ENCODE results near the gene MTM1.

Gene MTM1

GRCh38 chrX:150649096-150649870, 80.9 kb downstream of the MTM1 start:
- no peak for DNase-seq (ENCODE audit: low read depth)
- no peak overlapping the region for H3K4me3 ChIP-seq (ENCODE audit: low read depth, low read length)
- TF ChIP-seq, protein P1, sequence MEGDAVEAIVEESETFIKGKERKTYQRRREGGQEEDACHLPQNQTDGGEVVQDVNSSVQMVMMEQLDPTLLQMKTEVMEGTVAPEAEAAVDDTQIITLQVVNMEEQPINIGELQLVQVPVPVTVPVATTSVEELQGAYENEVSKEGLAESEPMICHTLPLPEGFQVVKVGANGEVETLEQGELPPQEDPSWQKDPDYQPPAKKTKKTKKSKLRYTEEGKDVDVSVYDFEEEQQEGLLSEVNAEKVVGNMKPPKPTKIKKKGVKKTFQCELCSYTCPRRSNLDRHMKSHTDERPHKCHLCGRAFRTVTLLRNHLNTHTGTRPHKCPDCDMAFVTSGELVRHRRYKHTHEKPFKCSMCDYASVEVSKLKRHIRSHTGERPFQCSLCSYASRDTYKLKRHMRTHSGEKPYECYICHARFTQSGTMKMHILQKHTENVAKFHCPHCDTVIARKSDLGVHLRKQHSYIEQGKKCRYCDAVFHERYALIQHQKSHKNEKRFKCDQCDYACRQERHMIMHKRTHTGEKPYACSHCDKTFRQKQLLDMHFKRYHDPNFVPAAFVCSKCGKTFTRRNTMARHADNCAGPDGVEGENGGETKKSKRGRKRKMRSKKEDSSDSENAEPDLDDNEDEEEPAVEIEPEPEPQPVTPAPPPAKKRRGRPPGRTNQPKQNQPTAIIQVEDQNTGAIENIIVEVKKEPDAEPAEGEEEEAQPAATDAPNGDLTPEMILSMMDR (IDR thresholded peaks at IDR 0.05; ENCODE audit: control insufficient read depth, extremely low read depth, insufficient read depth) = no peak

GRCh38 chrX:150651906-150652305, 83.5 kb downstream of the MTM1 start:
- TF ChIP-seq, protein P1 (IDR thresholded peaks at IDR 0.05; ENCODE audit: control insufficient read depth, extremely low read depth, insufficient read depth) = no peak
- H3K4me3 ChIP-seq (ENCODE audit: low read depth, low read length) = no peak overlapping the region
- DNase-seq (ENCODE audit: low read depth) = no peak

DNA sequence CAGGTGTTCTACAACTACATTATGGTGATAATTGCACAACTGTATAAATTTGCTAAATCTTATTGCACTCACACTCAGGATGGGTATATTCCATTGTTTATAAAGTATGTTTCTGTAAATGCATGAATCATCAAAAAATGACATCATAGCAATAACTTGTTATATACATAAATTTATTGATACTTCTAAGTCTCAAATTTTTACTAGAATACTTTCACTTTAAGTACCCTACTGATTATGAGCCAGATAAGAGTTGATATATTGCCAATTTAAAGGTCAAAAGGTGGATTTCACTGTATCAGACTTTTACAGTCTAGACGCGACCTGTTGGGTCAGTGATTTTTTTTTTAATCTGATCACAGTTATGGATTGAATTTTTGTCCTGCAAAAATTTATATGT, 87.4 kb downstream of the MTM1 start:
- no peak overlapping the region for H3K4me3 ChIP-seq (ENCODE audit: low read depth, low read length)
- TF ChIP-seq, protein P1 (IDR thresholded peaks at IDR 0.05; ENCODE audit: control insufficient read depth, extremely low read depth, insufficient read depth) = no peak
- no peak for DNase-seq (ENCODE audit: low read depth)

DNA sequence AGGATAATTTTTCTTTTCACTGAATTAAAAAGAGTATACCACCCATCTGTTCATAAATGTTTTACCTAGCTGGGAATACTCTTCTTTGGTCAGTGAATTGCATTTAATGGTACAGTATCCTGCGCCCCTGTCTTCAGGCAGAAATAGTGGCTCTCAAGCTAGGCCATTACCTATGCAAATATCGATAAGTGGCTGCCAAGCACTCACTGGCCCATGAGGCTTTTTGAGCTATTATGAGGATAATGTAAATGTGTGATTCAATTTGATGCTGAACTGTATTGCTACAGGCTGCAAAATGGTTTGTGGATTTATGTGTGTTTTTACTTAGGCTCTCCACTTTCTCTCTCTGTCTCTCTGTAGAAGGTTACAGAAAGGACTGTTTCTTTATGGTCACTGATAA, 94.7 kb downstream of the MTM1 start:
- no peak for DNase-seq (ENCODE audit: low read depth)
- H3K4me3 ChIP-seq (ENCODE audit: low read depth, low read length) = no peak overlapping the region
- TF ChIP-seq, protein P1 (IDR thresholded peaks at IDR 0.05; ENCODE audit: control insufficient read depth, extremely low read depth, insufficient read depth) = no peak

DNA sequence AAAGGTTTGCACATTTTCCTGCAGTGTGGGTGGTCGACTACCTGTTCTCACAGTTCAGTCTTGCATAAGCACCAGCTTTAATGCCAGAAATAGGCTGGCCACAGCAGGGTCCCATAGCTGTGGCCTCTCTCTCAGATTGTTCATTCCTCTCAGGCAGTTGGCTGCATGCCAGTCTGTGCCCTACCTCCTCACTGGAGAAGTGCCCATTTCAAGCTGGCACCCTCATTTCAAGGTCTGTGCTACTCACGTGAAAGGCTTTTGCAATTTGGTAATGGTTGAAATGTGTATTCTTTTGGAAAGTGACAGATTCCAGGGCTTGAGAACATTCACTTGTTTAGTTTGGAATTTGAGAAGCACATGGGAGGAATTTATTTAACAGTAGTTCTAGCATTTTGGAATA, 95.9 kb downstream of the MTM1 start:
- H3K4me3 ChIP-seq (ENCODE audit: low read depth, low read length) = no peak overlapping the region
- TF ChIP-seq, protein P1 (IDR thresholded peaks at IDR 0.05; ENCODE audit: control insufficient read depth, extremely low read depth, insufficient read depth) = no peak
- DNase-seq (ENCODE audit: low read depth) = peak; percentile 47

GRCh38 chrX:150676221-150676620, 107.8 kb downstream of the MTM1 start:
- no peak overlapping the region for H3K4me3 ChIP-seq (ENCODE audit: low read depth, low read length)
- TF ChIP-seq, protein P1 (IDR thresholded peaks at IDR 0.05; ENCODE audit: control insufficient read depth, extremely low read depth, insufficient read depth) = no peak
- peak; percentile 41 for DNase-seq (ENCODE audit: low read depth)

GRCh38 chrX:150680974-150681373, 112.6 kb downstream of the MTM1 start:
- no peak overlapping the region for H3K4me3 ChIP-seq (ENCODE audit: low read depth, low read length)
- TF ChIP-seq, protein P1 (IDR thresholded peaks at IDR 0.05; ENCODE audit: control insufficient read depth, extremely low read depth, insufficient read depth) = peak; percentile 67
- DNase-seq (ENCODE audit: low read depth) = no peak

Data from LNCaP clone FGC (cell line).